Ishikawa (cell line): ENCODE data around the gene NFKBIA.

ENCODE experiments used
- EP300 ChIP-seq: IDR thresholded peaks from 2 replicates; pipeline ENCODE4 v1.6.1; 2012; ENCODE audit warnings: borderline replicate concordance
- RAD21 ChIP-seq: IDR thresholded peaks from 2 replicates; pipeline ENCODE4 v1.6.1; 2012; ENCODE audit warnings: low read depth
- TEAD4 ChIP-seq: IDR thresholded peaks from 2 replicates; pipeline ENCODE4 v1.6.1; 2012
- YY1 ChIP-seq: IDR thresholded peaks from 2 replicates; pipeline ENCODE4 v1.6.1; 2012; ENCODE audit warnings: low read depth
- ZBTB7A ChIP-seq: IDR thresholded peaks from 2 replicates; pipeline ENCODE4 v1.6.1; 2012; ENCODE audit warnings: low read depth
- TF ChIP-seq, protein P1 (sequence below): IDR thresholded peaks from 2 replicates; pipeline ENCODE4 v1.6.1; 2012
- TF ChIP-seq, protein P2 (sequence below): IDR thresholded peaks from 2 replicates; pipeline ENCODE4 v1.6.1; 2012; ENCODE audit warnings: low read depth, mild to moderate bottlenecking

DNA sequence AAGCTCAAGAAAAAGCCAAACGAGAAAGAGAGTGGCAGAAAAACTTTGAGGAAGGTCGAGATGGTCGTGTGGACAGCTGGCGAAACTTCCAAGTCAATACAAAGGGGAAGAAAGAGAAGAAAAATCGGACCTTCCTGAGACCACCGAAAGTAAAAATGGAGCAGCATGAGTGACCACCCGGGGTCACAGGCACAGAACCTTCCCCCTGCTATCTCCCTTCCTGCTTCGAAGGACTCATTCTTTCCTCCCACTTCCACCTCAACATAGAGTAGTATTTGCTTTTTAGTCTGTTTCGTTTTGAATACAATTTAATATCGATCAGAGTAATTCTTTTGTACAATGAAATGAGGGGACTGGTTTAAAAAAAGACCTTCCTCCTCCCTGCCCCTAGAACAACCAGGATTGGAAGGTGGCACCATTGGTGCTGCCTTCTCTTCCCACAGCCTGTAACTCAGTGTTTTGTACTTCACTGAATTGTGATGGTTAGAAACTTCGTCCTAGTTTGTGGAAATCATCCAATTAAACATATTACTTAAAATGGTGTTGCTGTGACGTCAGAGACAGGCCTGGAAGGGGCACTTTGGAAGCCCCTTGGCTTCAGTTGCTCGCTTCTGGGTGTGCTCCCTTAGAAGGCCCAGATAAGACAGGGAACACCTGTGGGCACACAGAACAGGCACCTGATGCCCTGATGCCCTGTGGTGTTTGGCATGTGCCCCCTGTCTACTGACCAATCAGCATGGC is 26.1 kb upstream of the NFKBIA start:
- TF ChIP-seq ZBTB7A (no peak), RAD21 (no peak), EP300 (no peak), TEAD4 (no peak), YY1 (no peak)
- TF ChIP-seq, protein P1, sequence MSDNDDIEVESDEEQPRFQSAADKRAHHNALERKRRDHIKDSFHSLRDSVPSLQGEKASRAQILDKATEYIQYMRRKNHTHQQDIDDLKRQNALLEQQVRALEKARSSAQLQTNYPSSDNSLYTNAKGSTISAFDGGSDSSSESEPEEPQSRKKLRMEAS = no peak
- TF ChIP-seq, protein P2, sequence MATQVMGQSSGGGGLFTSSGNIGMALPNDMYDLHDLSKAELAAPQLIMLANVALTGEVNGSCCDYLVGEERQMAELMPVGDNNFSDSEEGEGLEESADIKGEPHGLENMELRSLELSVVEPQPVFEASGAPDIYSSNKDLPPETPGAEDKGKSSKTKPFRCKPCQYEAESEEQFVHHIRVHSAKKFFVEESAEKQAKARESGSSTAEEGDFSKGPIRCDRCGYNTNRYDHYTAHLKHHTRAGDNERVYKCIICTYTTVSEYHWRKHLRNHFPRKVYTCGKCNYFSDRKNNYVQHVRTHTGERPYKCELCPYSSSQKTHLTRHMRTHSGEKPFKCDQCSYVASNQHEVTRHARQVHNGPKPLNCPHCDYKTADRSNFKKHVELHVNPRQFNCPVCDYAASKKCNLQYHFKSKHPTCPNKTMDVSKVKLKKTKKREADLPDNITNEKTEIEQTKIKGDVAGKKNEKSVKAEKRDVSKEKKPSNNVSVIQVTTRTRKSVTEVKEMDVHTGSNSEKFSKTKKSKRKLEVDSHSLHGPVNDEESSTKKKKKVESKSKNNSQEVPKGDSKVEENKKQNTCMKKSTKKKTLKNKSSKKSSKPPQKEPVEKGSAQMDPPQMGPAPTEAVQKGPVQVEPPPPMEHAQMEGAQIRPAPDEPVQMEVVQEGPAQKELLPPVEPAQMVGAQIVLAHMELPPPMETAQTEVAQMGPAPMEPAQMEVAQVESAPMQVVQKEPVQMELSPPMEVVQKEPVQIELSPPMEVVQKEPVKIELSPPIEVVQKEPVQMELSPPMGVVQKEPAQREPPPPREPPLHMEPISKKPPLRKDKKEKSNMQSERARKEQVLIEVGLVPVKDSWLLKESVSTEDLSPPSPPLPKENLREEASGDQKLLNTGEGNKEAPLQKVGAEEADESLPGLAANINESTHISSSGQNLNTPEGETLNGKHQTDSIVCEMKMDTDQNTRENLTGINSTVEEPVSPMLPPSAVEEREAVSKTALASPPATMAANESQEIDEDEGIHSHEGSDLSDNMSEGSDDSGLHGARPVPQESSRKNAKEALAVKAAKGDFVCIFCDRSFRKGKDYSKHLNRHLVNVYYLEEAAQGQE = no peak
